Spleen (tissue), 7 donors: ENCODE data around the gene MRPS5.

Experiments
- CTCF ChIP-seq, 11 experiments: fragments of 200-600 bp in 7 of 11; fragments of 450-650 bp in 4 of 11; sonication (generic) in 4 of 11; IDR thresholded peaks in 8 of 11; conservative IDR thresholded peaks in 3 of 11; 1 replicate in 7 of 11; 2 replicates in 4 of 11; pipeline versions ENCODE4 v1.4.0 to v1.8.0; 2016 to 2021; ENCODE audit warnings: antibody characterized with exemption in 11 of 11, inconsistent platforms in 4 of 11, mild to moderate bottlenecking in 1 of 11
- POLR2A ChIP-seq, 3 donors: fragments of 450-650 bp; IDR thresholded peaks; one replicate each; pipeline ENCODE4 v1.5.1; 2017; ENCODE audit warnings: antibody characterized with exemption in 3 of 3, mild to moderate bottlenecking in 1 of 3
- donor health status: DM: no; HTN: no; CAD: no; lungs with moderate emphysema.
- donor health status: DM: no; HTN: no; CAD: no.
- donor health status: DM: no; HTN: no; CAD: no.

GRCh38 chr2:95099910-95100309 is 21.7 kb downstream of the MRPS5 start:
- TF ChIP-seq CTCF (IDR thresholded peaks at IDR 0.05 in 8 of 11, conservative IDR thresholded peaks at IDR 0.05 in 3 of 11) (no peak), POLR2A (IDR thresholded peaks at IDR 0.05) (no peak)
